HCT116 (cell line): ENCODE results near the gene MALT1. TPM values are rescaled to one million over a fixed set of nuclear protein-coding genes. Genes with fewer than 3 reads are reported as not detected.

Source experiments
- ATAC-seq: fragments of 200-7000 bp; cut with Tn5 transposase; 2 replicates; pipeline ENCODE4 v1.9.1; 2020; ENCODE audit warnings: mild to moderate bottlenecking, moderate library complexity
- BruUV-seq: library from RNA; stranded (reverse); fragments of 400-500 nt; replicated peaks from 2 replicates; lab custom pipeline; 2021; lab: Mats Ljungman, UMichigan
- CTCF ChIA-PET: fragments of 300-600 bp; sonication (Branson Sonifier 250); formaldehyde crosslinking; loops from one replicate; lab custom pipeline; 2021; ENCODE audit warnings: antibody characterized with exemption; lab: Charles Lee
- POLR2A ChIA-PET: fragments of 300-600, 350-600 bp; sonication (Branson Sonifier 250); formaldehyde crosslinking; loops from one replicate; lab custom pipeline; 2021; ENCODE audit warnings: antibody characterized with exemption; lab: Charles Lee
- RAD21 ChIA-PET, 2 experiments: fragments of 300-600 bp; sonication (Branson Sonifier 250); formaldehyde crosslinking; loops; one replicate each; lab custom pipeline; 2023; ENCODE audit warnings: low total read pairs in 2 of 2; ENCODE audit not compliant: uncharacterized antibody in 2 of 2, unreplicated experiment in 2 of 2, low non-redundant PET in 1 of 2; lab: Charles Lee
- DNase-seq: peaks from one replicate; pipeline ENCODE4 v3.0.0-alpha.2; 2010; ENCODE audit warnings: low read depth, low spot score
- H2AFZ ChIP-seq: fragments of 200-600 bp; shearing (Covaris generic), sonication (generic); 2 replicates; pipeline ENCODE4 v1.6.1; 2017; ENCODE audit warnings: low read depth, mixed run types, mixed read lengths, antibody characterized with exemption, low read length; ENCODE audit not compliant: poor library complexity, severe bottlenecking
- H3K27ac ChIP-seq: 2 replicates; pipeline ENCODE4 v1.5.1; 2012; ENCODE audit warnings: low read depth, low read length
- H3K27me3 ChIP-seq: fragments of 200-600 bp; sonication (generic); 2 replicates; pipeline ENCODE4 v1.6.1; 2016; ENCODE audit warnings: mixed run types, low read length, mixed read lengths; ENCODE audit not compliant: insufficient read depth
- H3K36me3 ChIP-seq, 2 experiments: fragments of 200-500 bp in 1 of 2; fragments of 200-600 bp in 1 of 2; sonication (Bioruptor generic) in 1 of 2; sonication (generic) in 1 of 2; 2 replicates each; pipeline versions ENCODE4 v1.5.1 to v1.6.1; 2014 to 2016; ENCODE audit warnings: low read length in 2 of 2, inconsistent platforms in 1 of 2, mixed read lengths in 1 of 2, mixed run types in 1 of 2; ENCODE audit not compliant: insufficient read depth in 2 of 2, control insufficient read depth in 1 of 2
- H3K4me1 ChIP-seq, 2 experiments: fragments of 200-600 bp in 1 of 2; sonication (generic) in 1 of 2; 2 replicates each; pipeline versions ENCODE4 v1.5.1 to v1.6.1; 2012 to 2017; ENCODE audit warnings: low read length in 2 of 2, inconsistent platforms in 1 of 2, mild to moderate bottlenecking in 1 of 2, mixed read lengths in 1 of 2, mixed run types in 1 of 2, moderate library complexity in 1 of 2; ENCODE audit not compliant: insufficient read depth in 2 of 2, control insufficient read depth in 1 of 2
- H3K4me2 ChIP-seq: fragments of 200-600 bp; sonication (generic); 2 replicates; pipeline ENCODE4 v1.6.1; 2017; ENCODE audit warnings: mixed run types, low read length, mixed read lengths
- H3K4me3 ChIP-seq, 2 experiments: fragments of 200-600 bp in 1 of 2; sonication (generic) in 1 of 2; replicated peaks in 1 of 2; 2 replicates each; pipeline ENCODE4 v1.5.1; 2011 to 2016; ENCODE audit warnings: low read length in 2 of 2, control low read depth in 1 of 2, low read depth in 1 of 2, mild to moderate bottlenecking in 1 of 2, mixed read lengths in 1 of 2, mixed run types in 1 of 2
- H3K79me2 ChIP-seq: fragments of 200-600 bp; sonication (generic); 2 replicates; pipeline ENCODE4 v1.6.1; 2017; ENCODE audit warnings: mild to moderate bottlenecking, mixed run types, low read length, moderate library complexity, mixed read lengths; ENCODE audit not compliant: insufficient read depth
- H3K9ac ChIP-seq: fragments of 200-600 bp; sonication (generic); 2 replicates; pipeline ENCODE4 v1.6.1; 2016; ENCODE audit warnings: low read length, mixed read lengths
- H3K9me2 ChIP-seq: fragments of 200-600 bp; sonication (generic), shearing (Covaris generic); 2 replicates; pipeline ENCODE4 v1.6.1; 2017; ENCODE audit warnings: mixed run types, mild to moderate bottlenecking, moderate library complexity; ENCODE audit not compliant: insufficient read depth
- H3K9me3 ChIP-seq, 2 experiments: fragments of 200-500 bp in 1 of 2; fragments of 200-600 bp in 1 of 2; sonication (Bioruptor generic) in 1 of 2; sonication (generic) in 1 of 2; 2 replicates each; pipeline ENCODE4 v1.6.1; 2014 to 2017; ENCODE audit warnings: low read length in 2 of 2, mixed read lengths in 2 of 2, inconsistent platforms in 1 of 2, low read depth in 1 of 2, mild to moderate bottlenecking in 1 of 2, mixed run types in 1 of 2, moderate library complexity in 1 of 2; ENCODE audit not compliant: control insufficient read depth in 1 of 2, insufficient read depth in 1 of 2
- H4K20me1 ChIP-seq: fragments of 200-600 bp; sonication (generic), shearing (Covaris generic); 2 replicates; pipeline ENCODE4 v1.6.1; 2017; ENCODE audit warnings: mixed run types, mild to moderate bottlenecking, moderate library complexity; ENCODE audit not compliant: insufficient read depth
- CBX3 ChIP-seq: IDR thresholded peaks from 2 replicates; pipeline ENCODE4 v1.6.1; 2012; ENCODE audit warnings: low read depth
- CEBPB ChIP-seq: IDR thresholded peaks from 2 replicates; pipeline ENCODE4 v1.6.1; 2012; ENCODE audit warnings: low read depth
- EGR1 ChIP-seq: IDR thresholded peaks from 2 replicates; pipeline ENCODE4 v1.6.1; 2012; ENCODE audit warnings: low read depth
- JUND ChIP-seq: IDR thresholded peaks from 2 replicates; pipeline ENCODE4 v1.6.1; 2012
- RAD21 ChIP-seq: IDR thresholded peaks from 2 replicates; pipeline ENCODE4 v1.6.1; 2012; ENCODE audit warnings: low read depth, mild to moderate bottlenecking
- SIN3A ChIP-seq: IDR thresholded peaks from 2 replicates; pipeline ENCODE4 v1.6.1; 2012; ENCODE audit warnings: low read depth
- SP1 ChIP-seq: IDR thresholded peaks from 2 replicates; pipeline ENCODE4 v1.6.1; 2012; ENCODE audit warnings: low read depth
- SRF ChIP-seq: IDR thresholded peaks from 2 replicates; pipeline ENCODE4 v1.6.1; 2012; ENCODE audit warnings: low read depth
- intact Hi-C: fragments of 100-400 bp; cut with micrococcal nuclease; formaldehyde crosslinking; loops from 2 replicates; pipeline ENCODE4 v1.10.0; 2022
- total RNA-seq: library from RNA; stranded (reverse); gene quantifications from one replicate; pipeline ENCODE4 v1.2.1, GENCODE V29; 2021; ENCODE audit not compliant: unreplicated experiment
- TF ChIP-seq, protein P1 (sequence below): IDR thresholded peaks from 2 replicates; pipeline ENCODE4 v1.6.1; 2012
- TF ChIP-seq, protein P2 (sequence below), 3 experiments: fragments of 200-600 bp in 1 of 3; sonication (generic) in 1 of 3; IDR thresholded peaks in 2 of 3; conservative IDR thresholded peaks in 1 of 3; 2 replicates each; pipeline ENCODE4 v1.5.1; 2012 to 2017; ENCODE audit warnings: low read depth in 2 of 3, low read length in 2 of 3, antibody characterized with exemption in 1 of 3, borderline replicate concordance in 1 of 3, control low read depth in 1 of 3, mild to moderate bottlenecking in 1 of 3, mixed read lengths in 1 of 3, mixed run types in 1 of 3, moderate library complexity in 1 of 3; ENCODE audit not compliant: insufficient read depth in 1 of 3
- TF ChIP-seq, protein P3 (sequence below): IDR thresholded peaks from 2 replicates; pipeline ENCODE4 v1.6.1; 2011; ENCODE audit warnings: mild to moderate bottlenecking, low read length, moderate library complexity; ENCODE audit not compliant: insufficient replicate concordance; ENCODE audit errors: extremely low read depth

MALT1 gene
- total RNA-seq, 1 experiment from 2014 or later, result 41.1 TPM

DNA sequence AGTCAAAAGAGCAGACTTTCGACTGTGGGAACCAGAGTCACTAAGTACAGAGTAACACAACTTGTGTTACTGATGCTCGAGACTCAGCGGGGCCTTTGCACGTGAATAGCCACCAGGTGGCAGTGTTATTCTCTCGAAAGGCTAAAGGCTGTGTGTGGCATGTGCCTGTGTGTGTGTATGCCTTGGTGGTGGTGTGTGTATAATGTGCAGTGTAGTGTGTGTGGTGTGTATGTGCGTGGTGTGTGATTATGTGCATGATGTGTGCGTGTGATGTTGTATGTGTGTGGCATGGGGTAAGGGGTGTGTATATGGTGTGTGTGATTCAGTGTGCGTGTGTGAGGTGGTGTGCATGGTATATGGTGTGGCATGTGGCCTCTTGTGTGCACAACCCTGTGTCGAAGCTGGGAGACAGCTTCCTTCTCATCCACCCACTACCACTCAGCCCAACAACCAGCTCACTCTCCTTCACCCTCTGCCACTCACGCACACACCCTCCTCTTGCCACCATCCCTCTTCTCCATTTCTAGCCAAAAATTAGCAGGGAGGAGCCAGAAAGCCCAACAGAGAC is 110.4 kb downstream of the MALT1 start:
- peaks cover 23% of the 10 kb centered on the region for H3K27me3 ChIP-seq
- no peaks in the 10 kb centered on the region for H4K20me1 ChIP-seq
- RAD21 ChIA-PET, result interaction anchor here (1.5 to 2.5 kb wide), 2 partner anchors 289 kb away, joined by 3 to 7 read pairs; no protein-coding TSS in a partner anchor
- peaks cover 12 to 26% of the 10 kb centered on the region in 2 experiments for H3K4me1 ChIP-seq
- no peaks in the 10 kb centered on the region for H3K9me3 ChIP-seq
- no peak overlapping the region for H2AFZ ChIP-seq
- no peaks in the 10 kb centered on the region for H3K9me2 ChIP-seq
- POLR2A ChIA-PET, result no interaction called here
- H3K9ac ChIP-seq, result no peak overlapping the region
- ATAC-seq (peak; percentile 63), DNase-seq (peak; percentile 69)
- H3K79me2 ChIP-seq, result peaks cover 11% of the 10 kb centered on the region; the same call in 1 of the 2 replicates
- H3K4me3 ChIP-seq, result no peak overlapping the region
- H3K4me2 ChIP-seq, result no peak overlapping the region
- H3K36me3 ChIP-seq, result no peaks in the 10 kb centered on the region; a peak in 1 of 4 replicates
- intact Hi-C loops, result loop anchor here (1.0 kb wide), 2 partner anchors 276 to 289 kb away; no protein-coding TSS in a partner anchor
- TF ChIP-seq, protein P1, sequence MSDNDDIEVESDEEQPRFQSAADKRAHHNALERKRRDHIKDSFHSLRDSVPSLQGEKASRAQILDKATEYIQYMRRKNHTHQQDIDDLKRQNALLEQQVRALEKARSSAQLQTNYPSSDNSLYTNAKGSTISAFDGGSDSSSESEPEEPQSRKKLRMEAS, result peak; percentile 71
- no peak for TF ChIP-seq CEBPB
- TF ChIP-seq RAD21, result peak; percentile 97
- TF ChIP-seq, protein P2, sequence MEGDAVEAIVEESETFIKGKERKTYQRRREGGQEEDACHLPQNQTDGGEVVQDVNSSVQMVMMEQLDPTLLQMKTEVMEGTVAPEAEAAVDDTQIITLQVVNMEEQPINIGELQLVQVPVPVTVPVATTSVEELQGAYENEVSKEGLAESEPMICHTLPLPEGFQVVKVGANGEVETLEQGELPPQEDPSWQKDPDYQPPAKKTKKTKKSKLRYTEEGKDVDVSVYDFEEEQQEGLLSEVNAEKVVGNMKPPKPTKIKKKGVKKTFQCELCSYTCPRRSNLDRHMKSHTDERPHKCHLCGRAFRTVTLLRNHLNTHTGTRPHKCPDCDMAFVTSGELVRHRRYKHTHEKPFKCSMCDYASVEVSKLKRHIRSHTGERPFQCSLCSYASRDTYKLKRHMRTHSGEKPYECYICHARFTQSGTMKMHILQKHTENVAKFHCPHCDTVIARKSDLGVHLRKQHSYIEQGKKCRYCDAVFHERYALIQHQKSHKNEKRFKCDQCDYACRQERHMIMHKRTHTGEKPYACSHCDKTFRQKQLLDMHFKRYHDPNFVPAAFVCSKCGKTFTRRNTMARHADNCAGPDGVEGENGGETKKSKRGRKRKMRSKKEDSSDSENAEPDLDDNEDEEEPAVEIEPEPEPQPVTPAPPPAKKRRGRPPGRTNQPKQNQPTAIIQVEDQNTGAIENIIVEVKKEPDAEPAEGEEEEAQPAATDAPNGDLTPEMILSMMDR (IDR thresholded peaks at IDR 0.05 in 2 of 3, conservative IDR thresholded peaks at IDR 0.05 in 1 of 3; ENCODE audit: borderline replicate concordance in 1 of 3, insufficient read depth in 1 of 3, low read depth in 2 of 3, low read length in 2 of 3), result peak; percentile 81 to 93 (median 91)
- H3K27ac ChIP-seq, result no peak overlapping the region
- CTCF ChIA-PET, result interaction anchor here (1.0 to 5.8 kb wide), 5 partner anchors 274 to 289 kb away, joined by 3 to 31 read pairs (median 4); no protein-coding TSS in a partner anchor
- BruUV-seq, result no TSS peak

DNA sequence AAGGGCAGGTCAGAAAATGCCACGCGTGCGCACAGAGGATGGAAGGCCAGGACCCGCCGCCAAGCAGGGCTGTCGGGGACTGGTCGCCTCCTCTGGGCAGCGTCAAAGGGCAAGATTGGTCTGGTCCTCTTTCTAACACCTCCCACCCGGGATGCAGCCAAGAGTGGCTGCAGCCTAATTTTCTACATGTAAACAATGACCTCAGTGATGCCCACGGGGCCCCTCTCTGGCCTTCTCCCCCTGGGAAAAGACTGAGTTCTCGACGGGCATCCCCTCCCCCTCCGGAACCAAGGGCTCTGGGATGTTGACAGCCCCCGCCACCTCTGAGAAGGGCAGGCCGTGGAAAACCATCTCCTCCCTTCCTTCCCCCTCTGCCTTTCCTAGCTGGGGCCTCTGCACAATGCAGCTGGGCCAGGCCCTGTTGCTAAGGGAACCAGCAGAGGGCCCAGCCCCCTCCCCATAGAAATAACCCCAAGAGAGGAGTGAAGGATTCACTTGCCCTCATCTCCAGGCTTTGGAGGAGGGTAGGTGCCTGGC is 113.4 kb downstream of the MALT1 start:
- CTCF ChIA-PET, result interaction anchor here (0.6 to 1.8 kb wide), 4 partner anchors 15 to 523 kb away, joined by 3 to 7 read pairs (median 4); no protein-coding TSS in a partner anchor
- H3K9ac ChIP-seq, result no peak overlapping the region
- peak overlapping the region; percentile 44 for H3K4me2 ChIP-seq
- TF ChIP-seq SP1, result no peak
- TF ChIP-seq CBX3, result no peak
- TF ChIP-seq RAD21, result no peak
- no peak for TF ChIP-seq SRF
- TF ChIP-seq, protein P1, result no peak
- TF ChIP-seq SIN3A, result no peak
- TF ChIP-seq JUND, result no peak
- no peak for TF ChIP-seq EGR1
- TF ChIP-seq, protein P3, sequence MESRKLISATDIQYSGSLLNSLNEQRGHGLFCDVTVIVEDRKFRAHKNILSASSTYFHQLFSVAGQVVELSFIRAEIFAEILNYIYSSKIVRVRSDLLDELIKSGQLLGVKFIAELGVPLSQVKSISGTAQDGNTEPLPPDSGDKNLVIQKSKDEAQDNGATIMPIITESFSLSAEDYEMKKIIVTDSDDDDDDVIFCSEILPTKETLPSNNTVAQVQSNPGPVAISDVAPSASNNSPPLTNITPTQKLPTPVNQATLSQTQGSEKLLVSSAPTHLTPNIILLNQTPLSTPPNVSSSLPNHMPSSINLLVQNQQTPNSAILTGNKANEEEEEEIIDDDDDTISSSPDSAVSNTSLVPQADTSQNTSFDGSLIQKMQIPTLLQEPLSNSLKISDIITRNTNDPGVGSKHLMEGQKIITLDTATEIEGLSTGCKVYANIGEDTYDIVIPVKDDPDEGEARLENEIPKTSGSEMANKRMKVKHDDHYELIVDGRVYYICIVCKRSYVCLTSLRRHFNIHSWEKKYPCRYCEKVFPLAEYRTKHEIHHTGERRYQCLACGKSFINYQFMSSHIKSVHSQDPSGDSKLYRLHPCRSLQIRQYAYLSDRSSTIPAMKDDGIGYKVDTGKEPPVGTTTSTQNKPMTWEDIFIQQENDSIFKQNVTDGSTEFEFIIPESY, result no peak

More for the DNA sequence above, 113.4 kb downstream of the MALT1 start:
- ChIA-PET RAD21 (no interaction called here), POLR2A (no interaction called here)
- H3K9me3 ChIP-seq, result no peaks in the 10 kb centered on the region
- no peak overlapping the region for H3K27ac ChIP-seq
- H2AFZ ChIP-seq, result no peak overlapping the region
- intact Hi-C loops, result loop anchor here (5.0 kb wide), 2 partner anchors 78 to 618 kb away; partner anchors contain the start of gene ZNF532
- no TSS peak for BruUV-seq
- no peak for ATAC-seq
- H4K20me1 ChIP-seq, result no peaks in the 10 kb centered on the region
- H3K4me3 ChIP-seq, result no peak overlapping the region
- no peak for DNase-seq
- peaks cover 2% of the 10 kb centered on the region; the same call in 1 of the 2 replicates for H3K79me2 ChIP-seq
- no peaks in the 10 kb centered on the region for H3K9me2 ChIP-seq
- peaks cover 12 to 28% of the 10 kb centered on the region in 2 experiments for H3K4me1 ChIP-seq
- H3K27me3 ChIP-seq, result peaks cover 49% of the 10 kb centered on the region
- H3K36me3 ChIP-seq, result no peaks in the 10 kb centered on the region
